H1 (cell line): ENCODE measurements around the gene PCIF1. TPM values are rescaled to one million over a fixed set of nuclear protein-coding genes. Genes with fewer than 3 reads are reported as not detected.

Source experiments
- CTCF ChIA-PET: fragments of 300-600 bp; sonication (Branson Sonifier 250); formaldehyde crosslinking; loops from one replicate; lab custom pipeline; 2021; ENCODE audit not compliant: partially characterized antibody; lab: Charles Lee
- POLR2A ChIA-PET: fragments of 300-600 bp; sonication (Branson Sonifier 250); formaldehyde crosslinking; loops from one replicate; lab custom pipeline; 2021; ENCODE audit warnings: inconsistent platforms; ENCODE audit not compliant: partially characterized antibody; lab: Charles Lee
- DNase-seq, 2 experiments: peaks; one replicate each; pipeline versions ENCODE4 v3.0.0 to v3.0.0-alpha.2; 2010 to 2022; ENCODE audit warnings: low spot score in 2 of 2, low read depth in 1 of 2, mixed read lengths in 1 of 2
- FAIRE-seq: peaks from 2 replicates; lab custom pipeline; 2011; peaks lifted over from hg19 to GRCh38; lab: Jason Lieb, UNC
- H2AFZ ChIP-seq: 2 replicates; pipeline ENCODE4 v1.8.1; 2012; ENCODE audit warnings: low read length, inconsistent platforms
- H2AK5ac ChIP-seq: 2 replicates; pipeline ENCODE4 v1.6.1; 2013; ENCODE audit warnings: low read depth, low read length
- H2BK120ac ChIP-seq: replicated peaks from 2 replicates; pipeline ENCODE3; 2013; ENCODE audit warnings: low read depth, low read length, inconsistent platforms
- H2BK12ac ChIP-seq: 2 replicates; pipeline ENCODE4 v1.6.1; 2013; ENCODE audit warnings: low read depth, low read length
- H2BK15ac ChIP-seq: 2 replicates; pipeline ENCODE4 v1.6.1; 2013; ENCODE audit warnings: low read length
- H2BK20ac ChIP-seq: 2 replicates; pipeline ENCODE4 v1.6.1; 2013; ENCODE audit warnings: low read length
- H2BK5ac ChIP-seq: 2 replicates; pipeline ENCODE4 v1.6.1; 2013; ENCODE audit warnings: low read depth, low read length
- H3K14ac ChIP-seq: 2 replicates; pipeline ENCODE4 v1.6.1; 2013; ENCODE audit warnings: inconsistent platforms; ENCODE audit not compliant: insufficient read length
- H3K18ac ChIP-seq: 2 replicates; pipeline ENCODE4 v1.6.1; 2013; ENCODE audit warnings: low read length; ENCODE audit errors: extremely low read depth
- H3K23ac ChIP-seq: 2 replicates; pipeline ENCODE4 v1.6.1; 2013; ENCODE audit warnings: inconsistent platforms; ENCODE audit not compliant: insufficient read length
- H3K23me2 ChIP-seq: 2 replicates; pipeline ENCODE4 v1.6.1; 2013; ENCODE audit warnings: low read depth, low read length
- H3K27ac ChIP-seq: 2 replicates; pipeline ENCODE4 v1.6.1; 2011; ENCODE audit warnings: low read depth, low read length, inconsistent platforms
- H3K27me3 ChIP-seq, 4 experiments: replicated peaks in 1 of 4; 1 replicate in 1 of 4; 2 replicates in 3 of 4; pipeline versions ENCODE4 v1.6.1 to v1.8.1; 2011 to 2013; ENCODE audit warnings: low read length in 3 of 4, mild to moderate bottlenecking in 3 of 4, inconsistent platforms in 2 of 4, mixed read lengths in 2 of 4, moderate library complexity in 1 of 4; ENCODE audit not compliant: control insufficient read depth in 3 of 4, insufficient read depth in 3 of 4; ENCODE audit errors: extremely low read depth in 1 of 4
- H3K36me3 ChIP-seq, 4 experiments: 2 replicates each; pipeline versions ENCODE4 v1.6.1 to v1.8.1; 2011 to 2013; ENCODE audit warnings: mild to moderate bottlenecking in 4 of 4, low read length in 3 of 4, moderate library complexity in 2 of 4, control low read depth in 1 of 4, inconsistent platforms in 1 of 4; ENCODE audit not compliant: insufficient read depth in 4 of 4, control insufficient read depth in 2 of 4
- H3K4ac ChIP-seq: replicated peaks from 2 replicates; pipeline ENCODE3; 2013; ENCODE audit warnings: low read length, low read depth, mixed read lengths, inconsistent platforms; ENCODE audit not compliant: insufficient read length
- H3K4me1 ChIP-seq, 4 experiments: replicated peaks in 1 of 4; 1 replicate in 1 of 4; 2 replicates in 3 of 4; pipeline versions ENCODE4 v1.6.1 to v1.8.1; 2011 to 2013; ENCODE audit warnings: low read length in 3 of 4, inconsistent platforms in 2 of 4, mixed read lengths in 1 of 4; ENCODE audit not compliant: insufficient read depth in 4 of 4, control insufficient read depth in 3 of 4
- H3K4me2 ChIP-seq, 2 experiments: 2 replicates each; pipeline versions ENCODE4 v1.6.1 to v1.8.1; 2011 to 2013; ENCODE audit warnings: low read depth in 2 of 2, low read length in 2 of 2, control low read depth in 1 of 2, inconsistent platforms in 1 of 2, mild to moderate bottlenecking in 1 of 2; ENCODE audit not compliant: insufficient read depth in 1 of 2
- H3K4me3 ChIP-seq, 4 experiments: fragments of 200-600, 300-600 bp in 1 of 4; sonication (generic), shearing (Covaris generic), sonication (Bioruptor Twin) in 1 of 4; 2 replicates each; pipeline versions ENCODE4 v1.5.1 to v1.8.1; 2011 to 2016; ENCODE audit warnings: low read length in 4 of 4, low read depth in 3 of 4, control low read depth in 2 of 4, inconsistent platforms in 2 of 4, mild to moderate bottlenecking in 2 of 4, mixed read lengths in 1 of 4, moderate library complexity in 1 of 4; ENCODE audit not compliant: insufficient read depth in 2 of 4; ENCODE audit errors: extremely low read depth in 1 of 4
- H3K56ac ChIP-seq: replicated peaks from 2 replicates; pipeline ENCODE3; 2013; ENCODE audit warnings: low read depth, mild to moderate bottlenecking, mixed read lengths, low read length, inconsistent platforms; ENCODE audit not compliant: insufficient read length
- H3K79me1 ChIP-seq: 2 replicates; pipeline ENCODE4 v1.6.1; 2013; ENCODE audit warnings: low read depth, low read length, control low read depth
- H3K79me2 ChIP-seq, 2 experiments: 2 replicates each; pipeline versions ENCODE4 v1.6.1 to v1.8.1; 2012 to 2013; ENCODE audit warnings: low read length in 2 of 2, mild to moderate bottlenecking in 2 of 2, inconsistent platforms in 1 of 2; ENCODE audit not compliant: insufficient read depth in 2 of 2, control insufficient read depth in 1 of 2
- H3K9ac ChIP-seq, 4 experiments: replicated peaks in 1 of 4; 1 replicate in 1 of 4; 2 replicates in 3 of 4; pipeline versions ENCODE4 v1.6.1 to v1.8.1; 2011 to 2013; ENCODE audit warnings: low read depth in 3 of 4, low read length in 3 of 4, control low read depth in 2 of 4, mild to moderate bottlenecking in 2 of 4, moderate library complexity in 2 of 4, inconsistent platforms in 1 of 4; ENCODE audit errors: extremely low read depth in 1 of 4
- H3K9me3 ChIP-seq, 2 experiments: 2 replicates each; pipeline versions ENCODE4 v1.6.1 to v1.8.1; 2012 to 2013; ENCODE audit warnings: mild to moderate bottlenecking in 2 of 2, moderate library complexity in 2 of 2, control low read depth in 1 of 2, inconsistent platforms in 1 of 2, low read depth in 1 of 2, low read length in 1 of 2, mixed read lengths in 1 of 2; ENCODE audit not compliant: insufficient read depth in 2 of 2
- H4K20me1 ChIP-seq, 2 experiments: replicated peaks in 1 of 2; 2 replicates each; pipeline versions ENCODE3 to v1.8.1; 2011 to 2013; ENCODE audit warnings: inconsistent platforms in 2 of 2, low read length in 2 of 2, mild to moderate bottlenecking in 1 of 2; ENCODE audit not compliant: insufficient read depth in 2 of 2, control insufficient read depth in 1 of 2
- H4K5ac ChIP-seq: 2 replicates; pipeline ENCODE4 v1.6.1; 2013; ENCODE audit warnings: low read length, low read depth, mixed read lengths, inconsistent platforms; ENCODE audit not compliant: insufficient read length
- H4K8ac ChIP-seq: 2 replicates; pipeline ENCODE4 v1.8.0; 2013; ENCODE audit warnings: mild to moderate bottlenecking, moderate library complexity, low read length, inconsistent platforms; ENCODE audit not compliant: insufficient read depth; ENCODE audit errors: extremely low read depth
- H4K91ac ChIP-seq: replicated peaks from 2 replicates; pipeline ENCODE3; 2013; ENCODE audit warnings: low read length, mixed read lengths, inconsistent platforms; ENCODE audit not compliant: insufficient read length
- CTCF ChIP-seq, 3 experiments: IDR thresholded peaks; 1 replicate in 2 of 3; 2 replicates in 1 of 3; pipeline versions ENCODE4 v1.5.1 to v1.6.1; 2011; ENCODE audit warnings: low read length in 3 of 3, mild to moderate bottlenecking in 3 of 3, inconsistent platforms in 2 of 3, low read depth in 1 of 3, moderate library complexity in 1 of 3; ENCODE audit not compliant: insufficient read depth in 1 of 3; ENCODE audit errors: control extremely low read depth in 1 of 3
- JUN ChIP-seq: IDR thresholded peaks from 2 replicates; pipeline ENCODE4 v1.6.1; 2011; ENCODE audit warnings: low read depth, mild to moderate bottlenecking, improper control_type of control experiment, low read length
- NANOG ChIP-seq: IDR thresholded peaks from 2 replicates; pipeline ENCODE4 v1.6.1; 2011; ENCODE audit warnings: low read length, low read depth, mild to moderate bottlenecking, inconsistent platforms; ENCODE audit not compliant: insufficient read depth, poor library complexity, severe bottlenecking
- PHF8 ChIP-seq: fragments of 200-600 bp; sonication (generic); conservative IDR thresholded peaks from 2 replicates; pipeline ENCODE4 v1.7.1; 2012; ENCODE audit warnings: low read depth, mild to moderate bottlenecking, inconsistent platforms, low read length, moderate library complexity
- RAD21 ChIP-seq, 2 experiments: IDR thresholded peaks in 1 of 2; conservative IDR thresholded peaks in 1 of 2; 2 replicates each; pipeline ENCODE4 v1.6.1; 2011; ENCODE audit warnings: low read depth in 2 of 2, low read length in 2 of 2, improper control_type of control experiment in 1 of 2, inconsistent platforms in 1 of 2, mild to moderate bottlenecking in 1 of 2, moderate library complexity in 1 of 2
- RNF2 ChIP-seq: fragments of 200-900, 300-1000 bp; sonication (generic); IDR thresholded peaks from 2 replicates; pipeline ENCODE4 v1.7.1; 2016; ENCODE audit warnings: borderline replicate concordance, low read depth, mild to moderate bottlenecking, antibody characterized with exemption, low read length; ENCODE audit not compliant: poor library complexity, severe bottlenecking; ENCODE audit errors: missing control alignments
- SRF ChIP-seq: IDR thresholded peaks from 2 replicates; pipeline ENCODE4 v1.6.1; 2011; ENCODE audit warnings: mild to moderate bottlenecking, low read depth, low read length, moderate library complexity
- TCF12 ChIP-seq: IDR thresholded peaks from 2 replicates; pipeline ENCODE4 v1.6.1; 2011; ENCODE audit warnings: low read depth, mild to moderate bottlenecking, low read length
- WGBS, 2 experiments: shearing (Covaris generic) in 1 of 2; methylation state at CpG; one replicate each; pipeline versions ENCODE4 v1.1.6 to v1.1.7; 2013 to 2015; ENCODE audit warnings: low lambda C conversion rate in 2 of 2, mixed read lengths in 2 of 2, inconsistent platforms in 1 of 2, low coverage in 1 of 2, missing lambda C conversion rate in 1 of 2; ENCODE audit not compliant: insufficient replicate concordance in 2 of 2, insufficient coverage in 1 of 2, insufficient read length in 1 of 2; ENCODE audit errors: extremely low coverage in 1 of 2, missing lambda C conversion rate in 1 of 2; 5-methylcytosine and 5-hydroxymethylcytosine counted together
- polyA plus RNA-seq, 7 experiments: library from polyadenylated mRNA; depleted of rRNA in 3 of 7; stranded (reverse) in 5 of 7; unstranded in 2 of 7; fragments of >200 nt in 5 of 7; fragments of 200-250 nt in 2 of 7; gene quantifications; 1 replicate in 5 of 7; 2 replicates in 1 of 7; 4 replicates in 1 of 7; pipeline versions ENCODE4 v1.2.1 to v1.2.3, GENCODE V29; 2011 to 2013; ENCODE audit warnings: missing spikeins in 2 of 7, mixed read lengths in 2 of 7
- total RNA-seq: library from RNA; stranded (reverse); fragmentation: NEBNext Ultra II Directional; extraction: Animal tissue kit (Norgen Biotek cat#: 25700); gene quantifications from 2 replicates; pipeline ENCODE4 v1.2.1, GENCODE V29; 2021

The PCIF1 gene
- total and polyA plus RNA-seq, 2 of the 8 experiments (the other 6 are each of a cell fraction or from before 2014, with no cell fraction given) = 30.3 to 30.6 TPM

- Histone ChIP-seq H3K27ac (no peak overlapping the region), H4K91ac (no peak overlapping the region), H3K9ac (no peak overlapping the region), H3K23ac (no peak overlapping the region), H2BK15ac (0 out of 2 replicates have a peak overlapping the region, but pooled peaks have one; percentile 33), H4K8ac (no peak overlapping the region), H3K4me2 (no peak overlapping the region), H3K27me3 (no peaks in the 10 kb centered on the region), H3K56ac (no peak overlapping the region), H4K5ac (no peak overlapping the region), H3K4me1 (peaks cover 0 to 8% (median 6%) of the 10 kb centered on the region in 4 experiments; a peak in 5 of 7 replicates), H2BK20ac (no peak overlapping the region), H3K79me1 (no peaks in the 10 kb centered on the region), H2BK120ac (no peak overlapping the region), H3K4ac (no peak overlapping the region), H3K36me3 (no peaks in the 10 kb centered on the region), H3K79me2 (no peaks in the 10 kb centered on the region), H2BK12ac (0 out of 2 replicates have a peak overlapping the region, but pooled peaks have one; percentile 1), H3K18ac (no peak overlapping the region), H3K23me2 (no peaks in the 10 kb centered on the region; the same call in 1 of the 2 replicates), H3K4me3 (no peak overlapping the region), H2AK5ac (no peak overlapping the region), H4K20me1 (no peaks in the 10 kb centered on the region), H2BK5ac (no peak overlapping the region), H3K9me3 (no peaks in the 10 kb centered on the region), H3K14ac (no peak overlapping the region), H2AFZ (no peak overlapping the region)
- ChIA-PET POLR2A (interaction anchor here (1.0 to 1.5 kb wide), 4 partner anchors 13 to 72 kb away, joined by 3 to 8 read pairs (median 4); partner anchors contain the start of genes PCIF1 and ZNF335), CTCF (interaction anchor here (0.6 to 12.8 kb wide), 11 partner anchors 9 to 81 kb away, joined by 3 to 156 read pairs (median 12); partner anchors contain the start of gene MMP9)
- no peak for DNase-seq
- no peak for TF ChIP-seq SRF
- no peak for TF ChIP-seq PHF8
- TF ChIP-seq TCF12 = no peak
- no peak for TF ChIP-seq JUN
- TF ChIP-seq RAD21 (IDR thresholded peaks at IDR 0.05 in 1 of 2, conservative IDR thresholded peaks at IDR 0.05 in 1 of 2; ENCODE audit: low read depth in 2 of 2, low read length in 2 of 2) = peak; percentile 20 to 27; a peak in 1 of 4 replicates
- TF ChIP-seq RNF2 = no peak
- no peak for TF ChIP-seq NANOG
- peak; percentile 10 to 12 (median 11); a peak in 3 of 4 replicates for TF ChIP-seq CTCF (IDR thresholded peaks at IDR 0.05; ENCODE audit: control extremely low read depth in 1 of 3, insufficient read depth in 1 of 3, low read depth in 1 of 3, low read length in 3 of 3)
- 77% methylated on average over 7 of the region's 7 CpGs; no CpG with 5 or more reads in 1 of the 2 experiments for WGBS, 2 experiments
- no peak for FAIRE-seq
These were observed 51.1 kb downstream of the PCIF1 start for GRCh38 chr20:45985573-45985972.
